SH-SY5Y (cell line): ENCODE data around the gene MEGF9.

ENCODE experiments used
- GATA2 ChIP-seq: IDR thresholded peaks from 2 replicates; pipeline ENCODE4 v1.6.1; 2011; ENCODE audit warnings: mild to moderate bottlenecking, low read depth, low read length
- GATA3 ChIP-seq: IDR thresholded peaks from 2 replicates; pipeline ENCODE4 v1.6.1; 2011; ENCODE audit warnings: low read depth, mild to moderate bottlenecking, low read length, moderate library complexity

GRCh38 chr9:120757026-120757913 lies 43.0 kb upstream of the MEGF9 start:
- TF ChIP-seq GATA3 (no peak), GATA2 (no peak)
